GM19351 (cell line): Measurements from ENCODE around the gene FAHD1.

Experiments
- ATAC-seq: cut with Tn5 transposase; IDR thresholded peaks from one replicate; pipeline ENCODE4 v1.9.1; 2021; ENCODE audit warnings: mild to moderate bottlenecking, moderate library complexity; ENCODE audit not compliant: unreplicated experiment

The FAHD1 gene

DNA sequence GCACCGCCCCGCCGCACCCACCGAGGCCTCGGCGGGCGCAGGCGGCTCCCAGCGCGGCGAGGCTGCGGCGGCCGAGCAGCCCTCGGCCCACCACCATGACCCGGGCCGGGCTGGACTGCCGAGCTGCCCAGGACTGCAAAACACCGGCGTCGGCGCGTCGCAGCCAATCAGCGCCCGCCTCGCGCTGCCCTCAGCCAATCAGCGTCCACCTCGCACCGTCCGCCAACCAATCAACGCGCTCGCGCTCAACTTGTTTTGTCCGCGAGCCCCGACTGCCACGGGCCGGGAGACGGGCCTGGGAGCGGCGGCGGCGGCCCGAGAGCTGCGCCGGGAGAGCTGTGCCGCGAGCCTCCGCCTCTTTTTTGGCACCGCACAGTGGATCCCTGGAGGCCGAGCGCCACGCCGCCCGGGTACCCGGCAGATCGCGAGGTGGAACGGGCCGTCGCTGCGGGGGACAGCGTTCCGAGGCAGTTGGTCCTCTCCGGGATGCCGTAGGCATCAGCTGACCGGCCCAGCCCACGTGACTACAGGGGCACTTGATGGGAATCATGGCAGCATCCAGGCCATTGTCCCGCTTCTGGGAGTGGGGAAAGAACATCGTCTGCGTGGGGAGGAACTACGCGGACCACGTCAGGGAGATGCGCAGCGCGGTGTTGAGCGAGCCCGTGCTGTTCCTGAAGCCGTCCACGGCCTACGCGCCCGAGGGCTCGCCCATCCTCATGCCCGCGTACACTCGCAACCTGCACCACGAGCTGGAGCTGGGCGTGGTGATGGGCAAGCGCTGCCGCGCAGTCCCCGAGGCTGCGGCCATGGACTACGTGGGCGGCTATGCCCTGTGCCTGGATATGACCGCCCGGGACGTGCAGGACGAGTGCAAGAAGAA lies at the start of gene FAHD1, which contains the start of gene HAGH:
Gene FAHD1 (plus strand): TSS at position 516 of the 883 bp plus-strand sequence. CDS start 33 bp downstream, at position 549.
Gene HAGH (minus strand): TSS at position 135 of the 883 bp plus-strand sequence. CDS start 38 bp downstream, at position 97.
- peak; percentile 77 for ATAC-seq

DNA sequence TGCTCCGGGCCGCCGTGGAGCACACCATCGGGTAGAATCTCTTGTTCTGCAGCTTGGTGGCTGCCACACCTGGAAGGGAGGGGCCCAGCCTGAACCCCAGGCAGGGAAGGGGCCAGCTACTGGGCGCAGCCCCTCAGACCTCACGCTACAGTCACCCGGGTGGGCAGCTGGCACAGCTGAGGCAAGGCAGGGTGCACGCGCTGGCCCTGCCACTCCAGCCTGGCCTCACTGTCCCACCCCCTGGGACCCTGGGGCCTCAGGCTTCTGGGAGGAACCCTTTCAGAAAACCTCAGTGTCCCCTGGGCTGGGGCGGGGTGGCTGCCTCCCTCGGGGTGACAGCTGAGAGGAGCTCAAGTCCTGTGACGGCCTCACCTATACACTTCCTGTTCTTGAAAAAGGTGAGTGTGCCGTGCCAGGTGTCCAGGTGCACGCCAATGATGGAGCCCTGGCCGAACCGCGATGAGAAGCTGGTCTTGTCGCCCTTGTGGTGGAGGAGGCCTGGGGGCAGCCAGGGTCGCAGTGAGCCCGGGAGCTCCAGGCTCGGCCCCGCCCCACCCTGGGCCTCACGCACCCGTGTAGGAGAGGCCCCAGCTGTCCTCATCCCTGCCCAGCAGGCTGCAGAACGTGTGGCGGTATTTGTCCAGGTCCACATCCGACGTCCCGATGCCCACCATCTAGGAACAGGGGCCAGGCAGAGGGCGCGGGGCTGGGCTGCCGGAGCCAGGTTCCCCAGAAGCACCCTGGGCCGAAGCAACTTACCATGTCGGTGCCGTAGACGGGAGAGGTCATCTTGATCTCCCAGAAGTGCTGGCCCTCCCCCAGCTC lies 49.4 kb upstream of the FAHD1 start:
- ATAC-seq = no peak

DNA sequence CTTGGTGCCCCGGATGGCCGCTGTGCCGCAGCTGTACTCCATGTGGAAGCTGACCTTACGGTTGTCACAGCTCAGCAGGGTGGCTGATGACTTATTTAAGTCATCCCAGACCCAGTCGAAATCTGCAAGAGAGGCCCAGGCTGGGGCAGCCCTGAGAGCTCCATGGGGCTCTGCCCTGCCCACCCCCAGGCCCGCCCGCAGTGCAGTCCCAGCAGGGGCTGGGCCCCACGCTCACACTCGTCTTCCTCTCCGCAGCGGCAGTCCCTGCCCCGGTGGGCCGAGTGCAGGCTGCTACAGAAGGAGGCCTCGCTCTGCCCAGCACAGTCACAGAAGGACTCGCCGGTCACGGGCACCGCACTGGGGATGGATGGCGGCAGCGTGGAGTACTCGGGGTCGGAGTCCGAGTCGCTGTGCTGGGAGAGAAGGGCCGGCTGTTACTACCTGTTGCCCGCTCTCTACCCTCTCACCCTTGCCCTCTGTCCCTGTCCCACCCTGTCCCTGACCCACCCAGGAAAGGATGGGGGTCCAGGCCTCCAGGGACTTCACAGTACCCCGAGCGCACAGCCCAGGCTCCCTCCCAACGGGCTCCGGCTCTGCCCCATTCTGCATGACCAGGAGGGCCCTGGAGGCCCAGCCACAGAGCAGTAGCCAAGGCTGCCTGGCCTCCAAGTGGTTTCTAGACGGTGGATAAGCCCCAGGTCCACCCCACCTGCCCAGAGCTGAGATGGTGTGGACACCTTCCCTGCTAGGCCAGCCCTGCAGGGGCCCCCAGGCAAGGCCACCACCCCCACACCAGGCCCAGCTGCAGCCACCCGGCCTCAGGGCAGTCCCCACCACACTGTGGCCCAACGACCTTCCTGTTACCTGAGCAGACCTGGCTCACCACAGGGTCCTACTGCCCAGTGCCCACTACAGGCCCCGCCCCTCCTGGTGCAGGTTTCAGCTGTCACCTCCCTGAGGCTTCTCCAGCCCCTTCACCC lies 48.5 kb upstream of the FAHD1 start:
- ATAC-seq = no peak

DNA sequence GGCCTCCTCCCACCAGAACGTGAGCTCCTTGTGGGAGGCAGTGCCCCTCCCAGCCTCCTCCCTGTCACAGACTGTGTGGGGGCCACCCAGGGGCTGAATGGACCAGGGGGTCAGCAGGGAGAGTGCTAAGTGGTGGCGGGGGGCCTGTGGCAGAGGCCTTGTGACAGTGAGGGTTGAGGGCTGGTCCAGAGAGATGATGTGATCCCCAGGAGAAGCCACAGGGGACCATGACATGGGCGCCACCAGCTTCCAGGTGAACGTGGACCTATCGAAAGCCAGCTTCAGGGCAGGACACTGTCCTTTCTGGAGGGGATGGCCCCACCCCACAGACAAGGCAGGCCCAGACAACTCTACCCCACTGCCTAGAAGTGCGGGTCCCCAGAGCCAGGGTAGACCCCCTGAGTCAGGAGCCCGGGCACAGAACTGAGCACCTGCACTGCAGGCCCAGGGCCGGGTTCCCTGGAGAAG lies 47.7 kb upstream of the FAHD1 start:
- ATAC-seq = no peak

DNA sequence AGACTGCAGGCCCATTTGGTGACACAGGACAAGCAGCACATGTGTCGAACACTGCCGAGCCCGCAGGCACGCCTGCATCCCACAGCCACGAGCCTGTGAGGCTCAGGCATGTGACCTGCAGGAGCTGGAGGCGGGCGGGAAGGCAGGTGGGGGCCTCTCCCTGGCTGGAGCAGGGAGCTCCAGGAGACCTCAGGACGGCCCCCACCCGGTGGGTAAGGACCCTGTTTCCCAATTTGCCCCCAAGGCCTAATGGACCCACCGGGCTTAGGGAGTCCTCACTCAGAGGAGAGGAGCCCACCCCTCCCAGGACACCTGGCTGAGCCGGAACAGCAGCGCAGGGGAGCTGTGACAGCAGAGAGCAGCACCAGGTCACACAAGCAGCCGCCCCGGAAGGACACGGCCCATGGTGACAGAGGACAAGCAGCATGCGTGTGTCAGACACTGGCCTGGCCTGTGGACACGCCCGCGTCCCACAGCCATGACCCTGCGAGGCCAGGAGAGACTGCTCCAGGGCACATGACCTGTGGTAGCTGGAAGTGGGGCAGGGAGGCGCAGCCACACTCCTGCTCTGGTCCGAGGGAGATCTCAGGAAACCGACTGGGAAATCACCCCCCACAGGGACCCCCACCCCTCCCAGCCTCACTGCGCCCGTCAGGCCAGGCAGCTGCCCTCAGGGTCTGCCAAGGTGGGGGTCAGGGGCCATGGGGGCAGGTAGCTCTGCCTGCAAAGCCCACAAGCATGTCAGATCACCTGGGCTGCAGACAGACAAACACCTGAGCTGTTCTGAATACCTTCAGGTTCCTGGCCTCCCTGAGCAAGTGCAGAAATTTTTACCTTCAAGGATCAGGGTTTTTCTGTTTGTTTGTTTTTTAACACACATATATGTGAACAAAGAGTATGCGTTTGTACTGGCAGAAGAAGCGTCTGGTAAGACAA lies 47.0 kb upstream of the FAHD1 start:
- ATAC-seq = no peak

DNA sequence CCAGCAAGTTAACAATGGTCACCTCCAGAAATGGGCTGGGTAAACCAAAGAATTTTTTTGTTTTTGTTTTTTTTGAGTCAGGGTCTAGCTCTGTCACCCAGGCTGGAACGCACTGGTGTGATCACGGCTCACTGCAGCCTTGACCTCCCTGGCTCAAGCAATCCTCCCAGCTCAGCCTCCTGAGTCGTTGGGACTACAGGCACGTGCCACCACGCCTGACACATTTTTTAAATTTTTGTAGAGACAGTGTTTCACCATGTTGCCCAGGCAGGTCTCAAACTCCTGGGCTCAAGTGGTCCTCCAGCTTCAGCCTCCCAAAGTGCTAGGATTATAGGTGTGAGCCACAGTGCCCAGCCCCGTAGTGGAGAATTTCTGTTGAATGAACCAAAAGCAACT lies 46.3 kb upstream of the FAHD1 start:
- no peak for ATAC-seq

DNA sequence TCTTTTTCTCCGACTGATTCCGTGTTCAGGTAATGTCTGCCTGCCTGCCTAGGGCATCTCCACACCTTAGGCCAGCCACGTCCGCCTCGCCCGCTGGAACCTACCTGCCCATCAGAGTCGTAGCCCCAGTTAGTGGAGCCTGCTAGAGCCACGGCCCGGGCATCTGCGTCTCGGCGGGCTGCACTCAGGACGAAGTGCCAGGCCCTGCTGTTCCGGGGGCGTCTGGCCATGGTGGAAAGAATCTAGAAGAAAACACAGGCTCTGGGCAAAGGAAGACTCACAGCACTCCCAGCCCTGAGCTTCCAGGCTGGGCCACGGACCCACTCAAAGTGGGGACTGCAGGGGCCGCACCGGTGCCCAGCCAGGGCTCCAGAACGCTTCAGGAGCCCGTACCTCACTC lies 45.8 kb upstream of the FAHD1 start:
- no peak for ATAC-seq

DNA sequence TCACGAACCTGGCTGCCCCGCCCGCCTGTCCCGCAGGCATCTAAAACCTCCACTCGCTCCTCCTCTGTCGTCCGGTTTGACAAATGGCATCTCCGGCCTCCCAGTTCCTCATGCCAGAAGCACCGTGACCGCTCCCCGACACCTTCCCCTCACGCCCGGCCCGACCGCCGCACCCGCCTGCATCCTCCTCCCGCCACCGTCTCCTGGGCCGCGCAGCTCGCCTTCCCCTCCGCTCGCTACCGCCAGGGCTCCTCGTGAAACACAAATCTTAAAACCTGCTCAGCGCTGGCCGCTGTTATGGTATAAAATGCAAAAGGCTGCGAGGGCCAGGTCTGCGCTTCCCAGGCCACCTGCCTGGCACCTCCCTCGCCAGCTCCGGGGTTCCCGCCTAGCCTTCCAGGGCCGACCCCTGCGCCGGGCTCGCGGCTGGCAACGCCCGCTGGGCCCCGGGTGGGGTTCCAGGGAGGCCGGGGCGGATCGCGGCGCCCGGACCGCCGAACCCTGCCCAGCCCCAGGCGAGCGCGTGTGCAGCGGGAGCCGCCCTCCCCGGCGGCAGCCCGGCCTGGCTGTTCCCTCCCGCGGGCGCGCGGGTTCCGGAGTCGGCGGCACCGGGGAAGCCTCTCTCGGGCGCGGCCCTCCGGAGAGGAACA lies 45.1 kb upstream of the FAHD1 start:
- no peak for ATAC-seq

DNA sequence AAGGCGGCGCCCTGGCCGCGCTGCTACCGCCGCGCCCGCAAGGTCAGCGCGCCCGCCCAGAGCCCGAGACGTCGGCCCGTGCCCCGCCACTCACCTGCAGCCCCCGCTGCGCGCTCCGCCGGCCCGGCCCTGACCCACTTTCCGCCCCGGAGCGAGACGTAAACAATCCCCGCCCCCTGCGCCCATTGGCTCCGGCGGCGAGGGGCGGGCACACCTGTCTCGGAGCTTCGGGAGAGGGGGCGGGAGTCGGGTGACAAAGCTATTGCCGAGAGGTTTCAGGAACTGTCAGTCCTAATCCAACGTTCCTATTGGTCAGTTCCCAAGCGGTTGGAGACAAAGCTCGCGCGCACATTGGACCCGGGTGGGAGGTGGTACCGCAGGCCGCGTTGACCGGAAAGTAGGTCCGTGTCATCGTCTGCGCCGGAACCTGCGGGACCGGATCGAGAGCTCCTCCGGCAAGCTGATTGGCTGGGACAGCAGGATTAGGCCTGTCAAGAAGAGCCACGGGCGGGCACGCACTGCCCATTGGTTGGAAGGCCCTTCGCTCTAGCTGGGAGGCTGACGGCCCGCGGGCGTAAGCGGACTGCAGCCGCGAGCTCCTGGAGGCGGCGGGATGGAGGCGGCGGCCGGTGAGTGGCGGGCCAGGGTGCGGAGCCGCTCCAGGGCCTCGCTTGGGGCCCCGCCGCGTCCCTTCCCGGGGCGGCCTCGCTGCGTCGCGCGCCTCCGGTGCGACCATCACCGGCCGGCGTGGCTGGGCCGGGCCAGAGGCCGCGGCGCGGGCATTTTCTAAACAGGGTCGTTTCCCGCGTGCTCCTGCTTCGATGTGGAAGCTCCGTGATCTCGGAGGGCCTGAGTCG lies 44.4 kb upstream of the FAHD1 start, which contains the start of the genes NUBP2 and SPSB3:
Gene NUBP2 (plus strand): TSS at position 553 of the 857 bp plus-strand sequence. CDS start 61 bp downstream, at position 614.
Gene SPSB3 (minus strand): TSS at position 164 of the 857 bp plus-strand sequence. CDS start 1,088 bp downstream, outside the sequence.
- peak; percentile 85 for ATAC-seq

DNA sequence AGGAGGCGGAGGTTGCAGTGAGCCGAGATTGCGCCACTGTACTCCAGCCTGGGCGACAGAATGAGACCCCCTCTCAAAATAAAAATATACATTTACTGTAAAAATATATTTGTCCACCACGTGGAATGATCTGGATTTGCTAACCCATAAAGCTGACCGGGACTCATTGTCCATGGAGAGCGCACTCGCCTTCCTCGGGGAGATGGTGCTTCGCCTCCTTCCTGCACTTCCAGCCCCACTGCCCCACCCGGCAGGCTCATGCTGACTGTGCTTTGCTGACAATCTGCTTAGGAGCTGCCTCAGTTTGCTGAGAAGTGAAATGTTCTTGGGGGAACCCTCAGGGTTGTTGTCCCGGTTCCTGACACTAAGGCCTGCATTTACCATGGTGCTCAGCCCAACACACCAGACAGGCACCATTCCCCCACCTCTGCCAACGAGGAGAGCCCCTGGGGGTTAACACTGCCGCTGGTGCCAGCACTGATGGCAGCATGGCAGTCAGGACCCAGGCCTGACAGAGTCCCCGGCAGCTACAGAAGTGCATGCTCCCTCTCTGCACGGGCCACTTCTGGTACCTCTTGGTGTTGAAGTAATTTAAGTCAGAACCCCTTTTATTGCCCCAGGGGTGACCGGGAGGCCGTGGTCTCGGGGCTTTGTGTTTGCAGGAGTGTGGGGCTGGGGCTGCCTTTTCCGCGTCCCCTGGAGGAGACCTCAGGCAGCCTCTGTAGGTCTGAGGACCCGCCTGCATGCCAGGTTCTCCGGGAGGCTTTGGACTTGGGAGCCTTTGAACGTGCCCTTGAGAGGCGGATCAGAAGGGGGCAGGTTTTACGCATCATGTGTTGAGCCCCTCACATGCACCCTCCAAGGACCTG lies 41.8 kb upstream of the FAHD1 start:
- ATAC-seq = no peak

DNA sequence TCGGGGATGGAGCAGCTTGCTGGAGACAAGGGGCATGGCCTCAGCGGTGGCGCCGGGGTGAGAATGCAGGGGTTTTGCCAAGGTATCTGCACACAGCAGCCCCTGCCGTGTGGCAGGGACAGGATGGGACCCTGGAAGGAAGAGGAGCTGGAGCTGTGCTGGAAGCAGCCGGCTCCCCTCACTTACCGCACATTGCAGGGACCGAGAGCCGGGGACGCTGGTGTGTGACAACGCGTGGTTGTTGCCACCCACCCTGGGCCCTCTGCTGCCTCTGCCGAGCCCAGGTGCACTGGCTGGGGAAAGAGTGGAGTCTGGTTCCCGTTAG lies 41.2 kb upstream of the FAHD1 start:
- ATAC-seq = no peak

DNA sequence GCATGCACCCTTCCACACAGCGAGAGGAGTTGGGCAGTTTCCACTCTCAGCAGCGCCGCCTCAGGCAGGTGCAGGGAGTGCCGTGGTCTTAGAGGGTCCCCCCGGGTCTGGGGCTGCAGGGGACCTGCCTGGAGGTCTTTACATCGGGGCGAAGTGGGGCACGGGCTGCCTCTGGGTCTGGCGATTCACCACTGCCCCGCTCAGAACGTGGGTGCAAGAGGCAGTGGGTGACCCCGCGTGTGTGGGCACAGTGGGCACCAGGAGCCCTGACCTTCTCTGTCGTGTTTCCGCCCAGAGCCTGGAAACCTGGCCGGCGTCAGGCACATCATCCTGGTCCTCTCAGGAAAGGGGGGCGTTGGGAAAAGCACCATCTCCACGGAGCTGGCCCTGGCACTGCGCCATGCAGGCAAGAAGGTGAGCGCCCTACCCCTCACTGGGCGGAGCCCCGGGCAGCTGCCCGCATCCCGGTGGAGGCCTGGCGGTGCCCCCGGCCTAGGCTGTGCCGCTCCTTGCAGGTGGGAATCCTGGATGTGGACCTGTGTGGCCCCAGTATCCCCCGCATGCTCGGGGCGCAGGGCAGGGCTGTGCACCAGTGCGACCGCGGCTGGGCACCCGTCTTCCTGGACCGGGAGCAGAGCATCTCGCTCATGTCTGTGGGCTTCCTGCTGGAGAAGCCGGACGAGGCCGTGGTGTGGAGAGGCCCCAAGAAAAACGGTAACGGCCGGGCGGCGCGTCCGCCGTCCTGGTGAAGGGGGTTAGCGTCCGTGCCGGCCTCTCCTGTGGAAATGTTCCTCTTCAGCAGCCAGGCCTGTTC lies 40.6 kb upstream of the FAHD1 start:
- ATAC-seq = no peak

DNA sequence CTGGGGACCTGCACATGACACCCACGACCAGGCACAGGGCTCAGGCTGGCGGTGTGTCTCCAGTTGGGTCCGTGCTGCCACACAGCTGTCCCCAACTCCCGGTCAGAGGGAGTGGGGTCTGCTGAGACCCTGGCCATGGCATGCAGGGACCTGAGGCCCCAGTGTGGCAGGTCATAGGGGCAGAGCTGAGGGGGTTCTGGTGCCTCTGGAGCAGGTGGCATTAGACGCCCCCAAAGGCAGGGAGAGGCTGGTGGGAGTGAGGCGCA lies 40.0 kb upstream of the FAHD1 start:
- ATAC-seq = no peak

DNA sequence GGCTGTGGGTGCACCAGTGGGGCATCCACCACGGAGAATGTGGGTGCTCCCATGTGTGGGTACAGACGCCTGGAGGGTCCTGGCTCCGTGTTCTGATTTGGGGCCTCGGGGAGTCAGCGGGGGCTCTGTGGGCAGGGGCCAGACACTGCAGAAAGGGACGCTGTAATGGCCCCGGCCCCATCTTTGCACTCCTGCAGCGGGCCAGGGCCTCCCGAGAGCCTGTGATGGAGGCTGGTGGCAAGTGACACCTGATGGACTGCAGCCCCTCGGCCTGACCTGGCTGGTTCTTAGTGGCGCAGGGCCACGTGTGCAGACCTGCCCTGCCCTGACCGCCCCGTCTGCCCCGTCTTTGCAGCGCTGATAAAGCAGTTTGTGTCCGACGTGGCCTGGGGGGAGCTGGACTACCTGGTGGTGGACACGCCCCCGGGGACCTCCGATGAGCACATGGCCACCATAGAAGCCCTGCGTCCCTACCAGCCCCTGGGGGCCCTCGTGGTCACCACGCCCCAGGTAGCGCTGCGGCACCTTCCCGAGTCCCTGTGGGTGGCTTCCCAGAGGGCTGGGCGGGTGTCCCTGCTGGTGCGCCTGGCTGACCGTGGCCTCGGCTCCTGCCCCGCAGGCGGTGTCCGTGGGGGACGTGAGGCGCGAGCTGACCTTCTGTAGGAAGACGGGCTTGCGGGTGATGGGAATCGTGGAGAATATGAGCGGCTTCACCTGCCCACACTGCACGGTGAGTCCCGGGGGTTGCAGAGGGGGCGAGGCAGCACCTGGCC lies 39.5 kb upstream of the FAHD1 start:
- no peak for ATAC-seq

DNA sequence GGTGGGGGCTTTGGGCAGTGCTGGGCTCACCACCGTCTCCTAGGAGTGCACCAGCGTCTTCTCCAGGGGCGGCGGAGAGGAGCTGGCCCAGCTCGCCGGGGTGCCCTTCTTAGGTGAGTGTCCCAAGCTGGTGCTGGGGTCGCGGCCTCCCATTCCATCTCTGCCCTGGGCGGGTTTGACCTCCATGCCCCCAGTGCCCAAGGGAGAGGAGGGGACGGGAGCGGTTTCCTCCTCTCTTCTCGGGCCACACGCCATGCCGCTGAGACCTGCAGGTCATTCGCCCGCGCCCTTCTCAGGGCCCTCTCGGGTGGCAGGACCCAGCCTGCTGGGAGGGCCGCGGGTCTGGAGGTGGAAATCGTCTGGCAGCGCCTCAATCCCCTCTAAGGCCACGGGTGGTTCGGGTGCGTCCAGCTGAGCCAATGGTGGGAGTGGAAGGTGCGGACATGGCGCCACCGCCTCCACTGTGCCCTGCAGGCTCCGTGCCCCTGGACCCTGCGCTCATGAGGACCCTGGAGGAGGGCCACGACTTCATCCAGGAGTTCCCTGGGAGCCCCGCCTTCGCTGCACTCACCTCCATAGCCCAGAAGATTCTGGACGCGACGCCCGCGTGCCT lies 38.8 kb upstream of the FAHD1 start:
- ATAC-seq = no peak
